HG02938 (cell line): ENCODE results near the gene PRR12.
"Not testable (repeated sequence)": the region's sequence is repeated elsewhere in the genome, so short reads cannot be mapped to it uniquely, and the experiment has no call there.

Experiments used
- ATAC-seq: cut with Tn5 transposase; IDR thresholded peaks from one replicate; pipeline ENCODE4 v1.9.1; 2021; ENCODE audit warnings: mild to moderate bottlenecking, moderate library complexity; ENCODE audit not compliant: unreplicated experiment

PRR12 gene

GRCh38 chr19:49614096-49614833 is 23.3 kb downstream of the PRR12 start:
- ATAC-seq: no peak

GRCh38 chr19:49615861-49616260 is 24.9 kb downstream of the PRR12 start:
- no peak for ATAC-seq

GRCh38 chr19:49616532-49616931 is 25.6 kb downstream of the PRR12 start:
- no peak for ATAC-seq

- no peak for ATAC-seq
Measured at GRCh38 chr19:49616945-49617344, 26.0 kb downstream of the PRR12 start.

- not testable (repeated sequence) for ATAC-seq
Measured at GRCh38 chr19:49617860-49618259, 26.9 kb downstream of the PRR12 start.

- ATAC-seq: no peak
Measured at GRCh38 chr19:49624967-49625910, 34.3 kb downstream of the PRR12 start.

GRCh38 chr19:49626226-49626625 is 35.2 kb downstream of the PRR12 start:
- no peak for ATAC-seq

GRCh38 chr19:49629659-49630058 is 38.7 kb downstream of the PRR12 start:
- no peak for ATAC-seq

- no peak for ATAC-seq
Measured at GRCh38 chr19:49631014-49631588, 40.1 kb downstream of the PRR12 start.

- ATAC-seq: no peak
Measured at GRCh38 chr19:49631610-49632192, 40.7 kb downstream of the PRR12 start.

- ATAC-seq: no peak
Measured at GRCh38 chr19:49632576-49632975, 41.6 kb downstream of the PRR12 start.

GRCh38 chr19:49633273-49633672 is 42.3 kb downstream of the PRR12 start:
- ATAC-seq: not testable (repeated sequence)

- no peak for ATAC-seq
Measured at GRCh38 chr19:49635530-49636232, 44.7 kb downstream of the PRR12 start.

GRCh38 chr19:49636233-49636932 is 45.4 kb downstream of the PRR12 start:
- ATAC-seq: no peak

GRCh38 chr19:49637821-49638738 is 47.1 kb downstream of the PRR12 start:
- no peak for ATAC-seq

- no peak for ATAC-seq
Measured at GRCh38 chr19:49639401-49640112, 48.6 kb downstream of the PRR12 start.

- peak; percentile 69 for ATAC-seq
Measured at GRCh38 chr19:49640113-49640898, 49.3 kb downstream of the PRR12 start, which contains the start of gene RRAS. Gene RRAS, minus strand, starts transcription at chr19:49640143. Its CDS starts 45 bp downstream, at chr19:49640098.
